ENCODE results near the gene NCKAP5L. TPM values are rescaled to one million over a fixed set of nuclear protein-coding genes. Genes with fewer than 3 reads are reported as not detected.

The NCKAP5L gene
- total and polyA plus RNA-seq, 9 of the 15 experiments (the other 6 are each of a cell fraction or from before 2014, with no cell fraction given) = 0.01 to 14.4 (median 3.7) TPM

DNA sequence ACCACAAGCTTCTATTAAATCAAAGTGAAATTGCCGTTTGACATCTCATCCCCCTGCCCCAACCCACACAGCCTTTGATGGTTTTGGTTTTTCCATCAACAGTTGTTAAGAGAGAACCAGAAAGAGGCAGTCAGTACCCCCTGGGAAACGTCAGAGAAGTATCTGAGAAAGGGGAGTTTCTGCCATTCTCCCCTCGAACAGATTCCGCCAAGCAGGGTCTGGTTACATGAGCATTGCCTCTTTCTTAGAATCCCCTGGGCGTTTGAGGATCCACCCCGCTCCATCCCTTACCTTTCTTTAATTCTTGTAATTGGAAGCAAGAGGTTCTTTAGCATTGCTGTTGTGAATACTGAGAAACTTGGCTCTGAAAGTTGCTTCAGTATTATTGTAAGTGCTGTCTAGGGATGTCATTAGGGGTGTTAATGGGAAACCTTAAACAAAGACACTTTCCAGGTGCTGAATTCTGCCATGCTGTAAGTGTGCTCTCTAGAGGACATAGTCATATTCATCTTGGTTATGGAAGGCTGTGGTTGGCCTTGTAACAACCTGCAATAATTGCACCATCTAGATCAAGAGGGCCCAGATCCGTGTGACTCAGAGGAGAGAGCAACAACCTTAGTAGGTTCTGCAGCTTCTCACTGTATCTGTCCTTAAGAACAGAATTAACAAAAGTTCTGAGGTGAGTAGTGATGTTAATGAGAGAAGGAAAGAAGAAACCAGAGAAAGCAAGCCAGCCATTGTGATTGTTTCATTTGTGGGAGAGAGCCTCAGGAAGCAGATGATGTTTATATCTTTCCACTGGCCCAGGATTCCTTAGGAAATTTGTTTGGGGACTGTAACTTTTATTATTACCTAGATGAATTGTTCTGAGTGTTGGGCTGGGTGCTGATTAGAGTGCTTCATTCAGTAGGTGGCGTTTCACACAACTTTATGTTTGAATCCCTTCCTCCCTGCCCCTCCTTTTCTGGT is 77.9 kb downstream of the NCKAP5L start (continued):
- TF ChIP-seq SAP30 (IDR thresholded peaks at IDR 0.05; ENCODE audit: borderline replicate concordance, insufficient read depth, low read depth, low read length, poor library complexity, severe bottlenecking) (no peak), ZNF253 (CRISPR knock-in tag; conservative IDR thresholded peaks at IDR 0.05) (no peak), ZNF445 (CRISPR knock-in tag; IDR thresholded peaks at IDR 0.05; ENCODE audit: low read depth) (no peak), SMARCC2 (IDR thresholded peaks at IDR 0.05; ENCODE audit: low read depth) (no peak), HEY1 (CRISPR knock-in tag; IDR thresholded peaks at IDR 0.05; ENCODE audit: borderline replicate concordance) (no peak), CHCHD3 (CRISPR knock-in tag; IDR thresholded peaks at IDR 0.05) (no peak), TARDBP (IDR thresholded peaks at IDR 0.05) (no peak), CTBP1 (IDR thresholded peaks at IDR 0.05; ENCODE audit: borderline replicate concordance) (peak; percentile 58; the same call in 1 of the 2 replicates), ATF7 (IDR thresholded peaks at IDR 0.05) (peak; percentile 74), NR3C1 (CRISPR knock-in tag; IDR thresholded peaks at IDR 0.05) (no peak), KLF10 (CRISPR knock-in tag; IDR thresholded peaks at IDR 0.05) (no peak), RAD51 (IDR thresholded peaks at IDR 0.05; ENCODE audit: borderline replicate concordance, low read depth) (no peak), MBD2 (IDR thresholded peaks at IDR 0.05; ENCODE audit: borderline replicate concordance, low read depth) (no peak), SETDB1 (IDR thresholded peaks at IDR 0.05; ENCODE audit: low read length) (no peak), ZNF174 (CRISPR knock-in tag; IDR thresholded peaks at IDR 0.05) (no peak), KLF16 (IDR thresholded peaks at IDR 0.05) (no peak), ZZZ3 (IDR thresholded peaks at IDR 0.05) (no peak; the same call in 1 of the 2 replicates), SAFB (IDR thresholded peaks at IDR 0.05; ENCODE audit: borderline replicate concordance, low read depth, low read length) (no peak), MECOM (CRISPR knock-in tag; IDR thresholded peaks at IDR 0.05) (no peak), ARNT (IDR thresholded peaks at IDR 0.05) (no peak), BDP1 (IDR thresholded peaks at IDR 0.05; ENCODE audit: insufficient read depth, insufficient read length) (no peak), ELF2 (CRISPR knock-in tag; IDR thresholded peaks at IDR 0.05) (no peak), MTA1 (IDR thresholded peaks at IDR 0.05; ENCODE audit: borderline replicate concordance) (no peak), SLC30A9 (CRISPR knock-in tag; IDR thresholded peaks at IDR 0.05) (no peak), NCOA1 (IDR thresholded peaks at IDR 0.05; ENCODE audit: low read depth) (no peak)
- TF ChIP-seq, protein P1, sequence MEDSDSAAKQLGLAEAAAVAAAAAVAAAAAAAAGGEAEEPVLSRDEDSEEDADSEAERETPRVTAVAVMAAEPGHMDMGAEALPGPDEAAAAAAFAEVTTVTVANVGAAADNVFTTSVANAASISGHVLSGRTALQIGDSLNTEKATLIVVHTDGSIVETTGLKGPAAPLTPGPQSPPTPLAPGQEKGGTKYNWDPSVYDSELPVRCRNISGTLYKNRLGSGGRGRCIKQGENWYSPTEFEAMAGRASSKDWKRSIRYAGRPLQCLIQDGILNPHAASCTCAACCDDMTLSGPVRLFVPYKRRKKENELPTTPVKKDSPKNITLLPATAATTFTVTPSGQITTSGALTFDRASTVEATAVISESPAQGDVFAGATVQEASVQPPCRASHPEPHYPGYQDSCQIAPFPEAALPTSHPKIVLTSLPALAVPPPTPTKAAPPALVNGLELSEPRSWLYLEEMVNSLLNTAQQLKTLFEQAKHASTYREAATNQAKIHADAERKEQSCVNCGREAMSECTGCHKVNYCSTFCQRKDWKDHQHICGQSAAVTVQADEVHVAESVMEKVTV (CRISPR knock-in tag; IDR thresholded peaks at IDR 0.05) = 0 out of 2 replicates have a peak, but pooled peaks have one; percentile 13
- TF ChIP-seq, protein P2, sequence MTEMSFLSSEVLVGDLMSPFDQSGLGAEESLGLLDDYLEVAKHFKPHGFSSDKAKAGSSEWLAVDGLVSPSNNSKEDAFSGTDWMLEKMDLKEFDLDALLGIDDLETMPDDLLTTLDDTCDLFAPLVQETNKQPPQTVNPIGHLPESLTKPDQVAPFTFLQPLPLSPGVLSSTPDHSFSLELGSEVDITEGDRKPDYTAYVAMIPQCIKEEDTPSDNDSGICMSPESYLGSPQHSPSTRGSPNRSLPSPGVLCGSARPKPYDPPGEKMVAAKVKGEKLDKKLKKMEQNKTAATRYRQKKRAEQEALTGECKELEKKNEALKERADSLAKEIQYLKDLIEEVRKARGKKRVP (CRISPR knock-in tag; IDR thresholded peaks at IDR 0.05) = peak; percentile 92
- TF ChIP-seq, protein P3, sequence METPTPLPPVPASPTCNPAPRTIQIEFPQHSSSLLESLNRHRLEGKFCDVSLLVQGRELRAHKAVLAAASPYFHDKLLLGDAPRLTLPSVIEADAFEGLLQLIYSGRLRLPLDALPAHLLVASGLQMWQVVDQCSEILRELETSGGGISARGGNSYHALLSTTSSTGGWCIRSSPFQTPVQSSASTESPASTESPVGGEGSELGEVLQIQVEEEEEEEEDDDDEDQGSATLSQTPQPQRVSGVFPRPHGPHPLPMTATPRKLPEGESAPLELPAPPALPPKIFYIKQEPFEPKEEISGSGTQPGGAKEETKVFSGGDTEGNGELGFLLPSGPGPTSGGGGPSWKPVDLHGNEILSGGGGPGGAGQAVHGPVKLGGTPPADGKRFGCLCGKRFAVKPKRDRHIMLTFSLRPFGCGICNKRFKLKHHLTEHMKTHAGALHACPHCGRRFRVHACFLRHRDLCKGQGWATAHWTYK (CRISPR knock-in tag; IDR thresholded peaks at IDR 0.05) = no peak

All from K562 (cell line).